CD1c-positive myeloid dendritic cell (primary cell): Measurements from ENCODE around the gene STAT1.

Experiments
- DNase-seq: peaks from one replicate; pipeline ENCODE4 v3.0.0-alpha.2; 2016; ENCODE audit errors: extremely low spot score

STAT1 gene

DNA sequence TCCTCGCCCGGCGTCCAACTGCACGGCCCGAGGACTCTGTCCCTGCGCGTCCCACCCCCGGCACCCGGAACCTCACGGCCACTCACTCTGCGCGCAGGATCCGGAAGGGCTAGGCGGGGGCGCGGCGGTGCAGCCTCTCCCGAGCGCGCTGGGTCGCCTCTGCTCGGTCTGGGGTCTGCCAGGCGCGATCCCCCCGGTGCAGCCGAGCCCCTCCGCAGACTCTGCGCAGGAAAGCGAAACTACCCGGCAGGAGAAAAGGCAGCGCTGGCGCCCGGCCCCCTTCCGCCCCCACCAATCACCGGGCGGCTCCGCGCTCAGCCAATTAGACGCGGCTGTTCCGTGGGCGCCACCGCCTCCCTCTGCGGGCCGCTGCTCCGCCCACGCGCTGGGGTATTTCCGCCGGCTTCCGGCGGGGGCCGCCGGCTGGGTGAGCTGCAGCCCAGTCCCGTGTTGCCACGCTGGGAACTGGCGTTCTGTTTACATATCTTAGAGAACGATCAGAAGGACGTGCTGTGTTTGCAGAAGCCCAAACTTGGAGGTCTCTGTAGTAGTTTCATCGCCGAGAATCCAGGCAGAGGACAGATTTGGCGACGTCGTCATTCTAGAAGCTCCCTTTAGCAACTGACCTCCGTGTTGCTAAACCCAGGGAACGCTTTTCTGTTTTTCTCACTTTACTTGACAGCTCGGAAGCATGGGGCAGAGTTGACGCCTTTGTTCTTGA is at the start of gene STAT1:
Gene STAT1, minus strand, starts transcription at position 240 of the 721 bp plus-strand sequence. CDS start 4,168 bp downstream, outside the sequence.
- peak; percentile 98 for DNase-seq

- no peak for DNase-seq
These were observed 49.6 kb upstream of the STAT1 start for GRCh38 chr2:191063584-191063983.

DNA sequence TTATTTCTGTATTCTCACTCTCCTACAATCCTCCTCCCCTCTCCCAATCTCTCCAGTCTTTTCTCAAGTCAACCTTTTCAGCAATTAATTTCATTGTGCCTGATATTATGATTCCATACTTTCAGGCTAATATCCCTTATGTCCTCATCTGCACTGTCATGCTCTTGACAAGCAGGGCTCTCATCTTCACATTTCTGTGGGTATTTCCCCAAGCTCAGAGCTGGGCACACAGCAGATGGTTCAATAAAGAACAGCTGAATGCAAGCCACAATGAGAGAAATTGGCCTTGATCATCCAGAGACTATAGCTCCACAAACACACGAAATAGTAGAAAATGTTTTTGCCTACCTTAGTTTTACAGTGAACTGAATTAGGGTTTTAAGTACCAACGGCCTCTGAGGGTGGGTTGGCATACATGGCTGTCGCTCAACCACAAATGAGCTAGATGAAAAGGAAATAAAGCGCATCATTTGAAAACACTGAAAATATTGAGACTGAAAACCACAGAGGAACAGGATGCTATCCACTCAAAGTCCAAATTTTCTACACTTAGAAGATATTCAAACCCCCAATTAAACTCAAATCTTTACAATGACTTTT is 47.5 kb upstream of the STAT1 start:
- DNase-seq, result no peak

- DNase-seq, result no peak
These were observed 45.3 kb upstream of the STAT1 start for GRCh38 chr2:191059308-191059707.

GRCh38 chr2:191056228-191056627 is 42.3 kb upstream of the STAT1 start:
- DNase-seq, result peak; percentile 19

GRCh38 chr2:191053256-191053655 is 39.3 kb upstream of the STAT1 start:
- DNase-seq, result no peak

GRCh38 chr2:191051825-191052778 is 38.1 kb upstream of the STAT1 start:
- DNase-seq, result peak; percentile 68

GRCh38 chr2:191051177-191051576 is 37.2 kb upstream of the STAT1 start:
- no peak for DNase-seq

- DNase-seq, result no peak
These were observed 36.6 kb upstream of the STAT1 start for GRCh38 chr2:191050640-191050987.

- DNase-seq, result no peak
These were observed 36.0 kb upstream of the STAT1 start for GRCh38 chr2:191049728-191050639.

GRCh38 chr2:191048073-191048472 is 34.1 kb upstream of the STAT1 start:
- DNase-seq, result no peak

GRCh38 chr2:191045141-191045540 is 31.2 kb upstream of the STAT1 start:
- no peak for DNase-seq

- DNase-seq, result no peak
These were observed 29.5 kb upstream of the STAT1 start for GRCh38 chr2:191043438-191043837.

DNA sequence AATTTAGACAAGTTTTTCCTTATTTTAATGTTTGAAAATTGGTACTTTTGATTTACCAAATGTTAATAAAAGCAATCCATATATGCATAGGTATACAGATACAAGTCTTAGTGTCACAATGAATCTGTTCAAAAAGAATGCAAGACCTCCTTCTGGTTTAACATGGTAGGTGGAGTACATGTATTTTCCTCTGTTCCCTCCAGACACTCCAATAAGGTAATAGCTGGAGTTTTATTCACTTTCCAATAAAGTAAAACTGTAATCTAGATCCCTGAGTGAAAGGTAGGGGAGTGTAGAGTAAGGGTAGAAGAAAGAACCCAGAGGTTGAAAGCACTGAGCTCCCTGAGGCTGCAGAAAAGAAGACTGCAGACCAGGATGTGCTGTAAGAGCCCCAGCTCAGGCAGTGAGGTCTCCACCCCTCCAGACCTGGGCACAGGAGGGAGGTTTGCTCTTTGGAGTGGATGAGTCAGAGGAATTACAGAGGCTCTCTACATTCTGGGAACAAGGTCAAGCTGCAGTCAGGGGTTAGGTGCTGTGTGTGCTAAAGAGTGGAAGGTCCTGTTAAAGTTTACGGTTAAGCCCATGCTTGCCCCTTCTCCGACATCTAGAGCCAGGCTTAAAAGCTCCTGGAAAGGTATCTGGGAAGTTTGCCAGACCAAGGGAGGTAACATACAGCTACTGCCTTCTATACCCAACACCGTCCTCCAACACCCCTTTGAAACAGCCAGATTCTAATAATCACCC is 27.6 kb upstream of the STAT1 start:
- no peak for DNase-seq

GRCh38 chr2:191039616-191040015 is 25.6 kb upstream of the STAT1 start:
- no peak for DNase-seq

DNA sequence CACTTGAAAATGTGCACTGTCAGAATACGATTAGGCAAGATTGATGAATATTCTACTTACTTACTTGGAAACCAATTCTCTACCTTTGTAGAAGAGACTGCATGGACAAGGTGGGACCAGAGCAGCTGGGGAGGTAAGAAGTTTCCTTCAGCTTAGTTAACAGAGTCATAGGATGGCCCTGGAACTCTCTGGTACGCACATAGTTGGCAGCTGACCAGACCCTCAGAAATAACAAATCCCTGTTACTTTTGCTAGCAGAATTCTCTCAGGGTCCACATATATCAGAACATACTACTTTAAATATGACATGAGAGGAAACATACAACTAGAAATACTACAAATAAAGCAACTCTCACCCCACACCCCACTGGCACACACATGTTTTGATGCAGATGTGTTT is 24.8 kb upstream of the STAT1 start:
- DNase-seq, result no peak

DNA sequence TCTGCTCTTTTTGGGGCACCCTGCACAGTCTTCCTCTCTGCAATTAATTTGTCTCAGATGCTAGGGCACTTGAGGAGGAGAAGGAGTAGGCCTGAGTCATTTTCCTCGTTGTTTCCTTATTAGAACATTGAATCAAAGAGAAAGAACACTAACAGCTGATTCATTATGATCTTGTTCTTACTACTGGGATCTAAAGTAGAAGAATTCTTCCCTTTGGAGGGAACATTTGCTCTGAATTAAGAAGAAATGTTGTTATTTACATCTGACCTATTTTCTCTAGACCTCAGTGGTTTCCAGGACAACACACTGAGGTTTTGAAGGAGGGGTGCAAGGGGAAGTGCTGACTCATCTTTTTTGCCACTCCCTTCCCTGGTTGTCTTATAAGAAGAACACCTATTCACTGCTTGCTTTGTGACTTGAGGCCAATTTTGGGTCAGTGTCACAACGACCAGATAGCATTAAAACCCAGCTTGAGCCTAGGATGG is 24.3 kb upstream of the STAT1 start:
- peak; percentile 28 for DNase-seq

- DNase-seq, result no peak
These were observed 23.4 kb upstream of the STAT1 start for GRCh38 chr2:191037351-191037750.

- no peak for DNase-seq
These were observed 22.4 kb upstream of the STAT1 start for GRCh38 chr2:191036363-191036762.

DNA sequence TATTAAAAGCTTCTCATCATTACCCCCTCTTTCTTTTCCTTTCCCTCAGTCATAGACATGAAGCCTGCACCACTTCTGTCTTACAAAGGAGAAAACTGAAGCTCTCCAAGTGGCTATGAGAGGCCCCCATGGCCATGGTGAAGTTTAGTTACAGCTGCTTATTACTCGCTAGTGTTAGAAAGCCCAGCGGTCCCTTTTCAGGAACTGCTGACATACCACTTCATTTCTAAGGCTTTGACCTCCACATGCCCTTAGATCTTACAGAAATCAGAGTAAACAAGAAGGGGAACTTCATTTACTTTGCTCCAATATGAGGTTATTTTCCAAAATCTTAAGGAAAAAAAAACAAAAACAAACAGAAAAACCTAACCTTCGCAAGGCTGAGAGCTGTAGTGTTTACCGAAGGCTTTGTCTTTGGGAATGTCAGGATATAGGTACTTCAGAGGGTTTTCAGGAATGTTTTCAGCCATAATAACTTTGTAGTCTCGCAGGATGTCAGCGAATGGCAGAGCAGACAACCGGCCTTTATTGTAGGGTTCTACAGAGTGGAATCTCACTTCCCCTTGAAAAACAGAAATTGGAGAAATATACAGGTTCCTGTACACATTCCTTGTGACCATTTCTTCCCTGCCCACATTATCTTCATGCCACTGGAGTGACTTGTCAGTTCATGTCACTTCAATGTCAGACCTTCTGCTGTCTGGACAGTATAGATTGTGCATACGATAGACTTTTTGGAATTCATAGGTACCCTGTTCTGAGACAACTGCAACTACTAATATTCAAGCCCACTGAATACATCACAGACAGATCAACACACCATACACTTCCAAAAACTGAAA is 18.8 kb upstream of the STAT1 start:
- DNase-seq, result peak; percentile 75
